Epidermal melanocyte (primary cell): Measurements from ENCODE around the gene UBAP1.
A peak's percentile ranks its signal among the peaks of the same experiment; 100 is the strongest.
"Not testable (repeated sequence)": the region's sequence is repeated elsewhere in the genome, so short reads cannot be mapped to it uniquely, and the experiment has no call there.

ENCODE experiments used
- DNase-seq: peaks from one replicate; pipeline ENCODE4 v3.0.0; 2011; ENCODE audit warnings: low spot score; ENCODE audit not compliant: insufficient read length

The UBAP1 gene

GRCh38 chr9:34178436-34179212 lies at the start of gene UBAP1:
UBAP1 (plus strand) TSS chr9:34179043; CDS start chr9:34220915, 41,872 bp downstream.
- peak; percentile 89 for DNase-seq

DNA sequence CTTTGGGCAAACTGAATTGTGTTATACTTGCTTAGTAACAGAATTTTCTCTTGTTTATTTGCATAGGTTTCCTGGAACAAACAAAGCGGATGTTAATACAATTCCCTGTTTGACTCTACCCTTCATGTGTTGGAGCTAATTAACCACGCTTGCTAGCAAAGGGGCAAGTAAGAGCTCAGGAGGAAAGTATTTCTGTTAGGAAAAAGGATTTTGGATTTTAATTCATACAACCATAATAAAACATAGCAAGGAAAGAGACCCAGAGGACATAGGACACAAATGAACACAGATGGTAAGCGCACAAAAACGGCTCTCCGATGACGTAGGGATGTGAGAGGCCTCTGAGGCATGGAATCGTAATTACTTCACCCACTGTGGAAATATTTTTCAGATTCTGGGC lies 47.3 kb upstream of the UBAP1 start:
- no peak for DNase-seq

DNA sequence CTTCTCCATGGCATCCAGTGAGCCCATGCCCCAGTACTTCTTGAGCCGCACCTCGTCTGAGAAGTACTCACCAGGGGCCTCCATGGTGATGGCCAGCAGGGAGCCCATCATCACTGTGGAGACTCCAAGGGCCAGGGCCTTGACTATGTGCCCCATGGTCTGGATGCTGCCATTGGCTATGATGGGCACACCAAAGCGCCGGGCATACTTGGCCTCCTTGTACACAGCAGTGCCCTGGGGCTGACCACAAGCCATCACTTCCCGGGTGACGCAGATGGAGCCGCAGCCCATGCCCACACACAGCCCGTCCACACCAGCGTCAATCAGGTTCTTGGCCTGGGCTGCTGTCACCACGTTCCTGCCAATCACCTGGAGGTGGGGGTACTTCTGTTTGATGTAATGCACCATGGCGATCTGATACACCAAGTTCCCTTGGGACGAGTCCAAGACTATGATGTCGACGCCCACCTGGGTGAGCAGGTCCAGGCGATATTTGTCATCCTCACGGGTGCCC lies 45.4 kb upstream of the UBAP1 start:
- no peak for DNase-seq

DNA sequence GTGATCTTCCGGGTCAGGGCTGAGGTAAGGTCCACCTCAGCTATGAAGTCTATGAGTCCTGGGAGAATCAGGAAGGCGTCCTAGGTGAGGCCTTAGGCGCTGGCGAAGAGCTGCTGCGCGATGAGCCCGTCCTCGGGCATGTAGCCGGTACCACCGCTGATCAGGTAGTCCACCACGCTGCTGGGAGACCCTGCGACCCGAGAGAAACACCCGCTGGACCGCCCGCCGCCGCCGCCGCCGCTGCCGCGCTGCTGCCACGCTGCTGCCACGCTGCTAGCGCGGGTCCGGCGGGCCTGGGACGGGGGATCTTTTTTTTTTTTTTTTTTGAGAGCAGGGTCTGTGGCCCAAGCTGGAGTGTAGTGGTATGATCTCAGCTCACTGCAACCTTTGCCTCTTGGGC lies 44.3 kb upstream of the UBAP1 start:
- DNase-seq, result no peak

DNA sequence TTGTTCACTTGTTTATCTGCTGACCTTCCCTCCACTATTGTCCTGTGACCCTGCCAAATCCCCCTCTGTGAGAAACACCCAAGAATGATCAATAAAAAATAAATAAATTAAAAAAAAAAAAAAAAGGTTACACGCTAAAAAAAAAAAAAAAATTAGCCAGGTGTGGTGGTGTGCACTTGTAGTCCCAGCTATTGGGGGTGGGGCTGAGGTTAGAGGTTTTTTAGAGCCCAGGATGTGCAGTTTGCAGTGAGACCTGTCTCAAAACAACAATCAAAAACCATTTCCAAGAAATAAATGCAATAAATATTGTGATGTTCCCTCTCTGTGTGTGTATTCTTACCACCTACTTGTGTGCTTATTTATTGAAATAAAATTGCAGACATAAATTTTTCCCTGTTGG lies 40.2 kb upstream of the UBAP1 start:
- DNase-seq, result not testable (repeated sequence)

DNA sequence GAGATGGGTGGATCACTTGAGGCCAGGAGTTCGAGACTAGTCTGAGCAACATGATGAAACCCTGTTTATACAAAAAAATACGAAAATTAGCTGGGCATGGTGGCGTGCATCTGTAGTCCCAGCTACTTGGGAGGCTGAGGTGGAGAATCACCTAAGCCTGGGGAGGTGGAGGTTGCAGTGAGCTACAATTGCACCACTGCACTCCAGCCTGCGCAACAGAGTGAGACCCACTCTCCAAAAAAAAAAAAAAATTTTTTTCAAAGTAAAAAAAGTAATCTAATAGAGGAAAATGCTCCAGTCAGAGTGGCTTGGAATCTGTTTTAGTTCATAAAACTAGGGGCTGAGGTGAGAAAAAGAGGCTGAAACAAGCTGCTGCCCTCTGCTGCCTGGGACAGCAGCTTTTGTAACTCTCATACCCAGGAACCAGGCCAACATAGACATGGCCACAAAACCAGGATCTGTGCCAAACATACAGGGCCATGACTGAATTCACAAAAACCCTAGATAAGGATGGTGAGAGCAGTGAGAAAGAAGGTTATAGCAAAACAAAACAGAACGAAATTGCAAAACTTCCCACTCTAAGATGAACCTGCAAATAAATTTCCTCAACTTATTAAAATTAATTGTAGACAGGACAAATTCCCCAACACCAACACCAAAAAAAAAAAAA lies 39.2 kb upstream of the UBAP1 start:
- DNase-seq, result peak; percentile 43

GRCh38 chr9:34140853-34141252 lies 38.0 kb upstream of the UBAP1 start:
- DNase-seq, result no peak

DNA sequence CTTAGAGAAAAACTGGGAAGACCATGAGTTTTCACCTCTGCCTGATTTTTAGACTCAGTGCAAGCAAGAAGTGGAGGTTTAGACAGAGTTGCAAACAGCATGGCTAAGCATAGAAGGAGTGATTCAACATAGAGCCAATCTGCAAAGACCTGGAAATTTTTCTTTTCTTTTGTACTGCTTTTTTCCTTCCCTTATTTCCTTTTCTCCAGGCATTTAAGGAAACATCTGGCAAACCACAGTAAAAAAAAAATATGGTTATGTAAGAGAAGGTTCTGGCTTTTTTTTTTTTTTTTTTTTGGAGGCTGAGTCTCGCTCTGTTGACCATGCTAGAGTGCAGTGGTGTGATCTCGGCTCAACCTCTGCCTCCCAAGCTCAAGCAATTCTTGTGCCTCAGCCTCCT lies 35.7 kb upstream of the UBAP1 start:
- DNase-seq, result no peak

- no peak for DNase-seq
These were observed 33.7 kb upstream of the UBAP1 start for GRCh38 chr9:34145165-34145564.

DNA sequence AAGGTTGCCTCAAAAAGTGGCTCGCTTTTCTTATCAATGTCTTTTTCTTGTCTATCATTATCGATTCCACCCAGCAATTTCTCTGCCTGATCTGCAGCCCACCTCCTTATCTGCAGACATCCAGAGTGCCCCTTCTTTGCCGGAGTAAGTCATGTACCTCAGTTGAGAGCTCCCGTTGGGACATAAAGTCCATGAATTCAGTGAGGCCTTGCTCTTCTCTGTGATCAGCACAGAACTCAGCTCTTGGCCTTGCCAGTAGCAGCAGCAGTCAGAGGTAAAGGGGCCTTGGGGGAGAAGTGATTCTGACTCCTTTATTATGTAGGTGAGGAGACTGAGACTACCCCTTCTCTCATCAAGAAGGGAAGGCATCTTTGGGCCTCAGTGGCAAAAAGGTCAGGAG lies 27.4 kb upstream of the UBAP1 start:
- DNase-seq, result no peak

DNA sequence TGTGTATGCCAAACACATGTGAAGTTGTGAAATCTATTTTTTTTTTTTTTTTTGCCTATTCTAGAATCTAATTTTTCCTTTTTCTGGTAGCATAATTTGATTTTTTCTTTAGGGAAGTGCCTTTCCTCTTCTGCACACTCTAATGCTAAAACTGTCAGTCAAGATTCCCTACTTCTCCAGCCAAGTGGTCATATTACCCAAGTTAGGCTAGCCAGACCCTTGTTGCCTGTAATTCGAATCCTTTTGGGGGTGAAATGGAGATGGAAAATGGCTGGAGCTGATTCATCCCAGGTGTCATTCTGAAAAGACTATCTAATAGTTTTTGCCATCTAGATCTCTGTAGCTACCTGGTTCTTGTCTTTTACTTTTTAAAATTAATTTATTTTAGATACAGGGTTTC lies 24.8 kb upstream of the UBAP1 start:
- no peak for DNase-seq

DNA sequence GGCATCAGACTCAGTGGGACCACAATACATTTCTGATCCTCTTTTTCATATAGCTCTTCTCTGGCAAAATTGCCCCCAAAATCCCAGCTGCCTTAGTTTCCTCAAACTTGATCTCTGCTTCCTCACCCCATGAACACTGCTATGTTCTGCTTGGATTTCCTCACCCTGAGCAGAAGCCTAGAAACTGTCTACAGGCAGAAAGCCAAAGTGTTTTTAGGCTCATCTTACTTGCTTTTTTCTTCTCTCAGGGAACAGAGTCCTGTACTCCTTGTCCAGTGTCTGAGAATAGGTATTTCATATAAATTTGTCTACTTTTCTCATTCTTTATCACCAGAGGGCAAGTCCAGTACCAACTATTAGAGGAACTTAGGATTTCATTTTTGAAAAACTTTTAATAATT lies 21.5 kb upstream of the UBAP1 start:
- no peak for DNase-seq

DNA sequence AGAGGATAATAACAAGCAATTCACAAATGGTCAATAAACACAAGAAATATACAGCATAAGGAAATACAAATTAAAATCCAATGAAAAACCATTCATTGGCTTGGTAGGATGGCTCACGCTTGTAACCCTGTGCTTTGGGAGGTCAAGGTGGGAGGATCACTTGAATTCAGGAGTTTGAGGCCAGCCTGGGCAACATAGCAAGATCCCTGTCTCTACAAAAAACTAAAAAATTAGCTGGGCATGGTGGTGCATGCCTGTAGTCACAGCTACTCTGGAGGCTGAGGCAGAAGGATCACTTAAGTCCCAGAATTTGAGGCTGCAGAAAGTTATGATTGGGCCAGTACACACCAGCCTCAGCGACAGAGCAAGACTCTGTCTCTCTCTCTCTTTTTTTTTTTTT lies 20.9 kb upstream of the UBAP1 start:
- no peak for DNase-seq

GRCh38 chr9:34158362-34158869 lies 20.4 kb upstream of the UBAP1 start:
- no peak for DNase-seq

DNA sequence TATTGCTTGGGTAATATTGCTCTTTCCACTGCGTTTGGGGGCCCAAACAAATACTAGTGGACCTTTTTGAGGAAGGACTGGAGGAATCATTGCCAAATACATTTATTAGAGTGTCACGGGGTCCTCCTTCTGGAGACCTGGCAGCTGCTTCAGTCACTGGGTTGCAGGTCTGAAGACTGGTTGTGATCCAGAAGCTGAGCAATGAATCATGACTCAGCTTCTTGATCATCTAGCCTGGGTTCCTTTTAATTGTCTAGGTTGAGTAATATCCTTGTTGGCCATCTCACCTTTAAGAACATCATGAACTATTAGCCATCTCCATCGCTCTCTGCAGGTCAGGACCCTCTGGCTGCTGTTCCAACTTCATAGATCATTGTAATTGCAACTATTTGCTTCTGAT lies 15.4 kb upstream of the UBAP1 start:
- no peak for DNase-seq

- no peak for DNase-seq
These were observed 9.7 kb upstream of the UBAP1 start for GRCh38 chr9:34169125-34169524.

- DNase-seq, result no peak
These were observed 8.4 kb upstream of the UBAP1 start for GRCh38 chr9:34170237-34170991.

DNA sequence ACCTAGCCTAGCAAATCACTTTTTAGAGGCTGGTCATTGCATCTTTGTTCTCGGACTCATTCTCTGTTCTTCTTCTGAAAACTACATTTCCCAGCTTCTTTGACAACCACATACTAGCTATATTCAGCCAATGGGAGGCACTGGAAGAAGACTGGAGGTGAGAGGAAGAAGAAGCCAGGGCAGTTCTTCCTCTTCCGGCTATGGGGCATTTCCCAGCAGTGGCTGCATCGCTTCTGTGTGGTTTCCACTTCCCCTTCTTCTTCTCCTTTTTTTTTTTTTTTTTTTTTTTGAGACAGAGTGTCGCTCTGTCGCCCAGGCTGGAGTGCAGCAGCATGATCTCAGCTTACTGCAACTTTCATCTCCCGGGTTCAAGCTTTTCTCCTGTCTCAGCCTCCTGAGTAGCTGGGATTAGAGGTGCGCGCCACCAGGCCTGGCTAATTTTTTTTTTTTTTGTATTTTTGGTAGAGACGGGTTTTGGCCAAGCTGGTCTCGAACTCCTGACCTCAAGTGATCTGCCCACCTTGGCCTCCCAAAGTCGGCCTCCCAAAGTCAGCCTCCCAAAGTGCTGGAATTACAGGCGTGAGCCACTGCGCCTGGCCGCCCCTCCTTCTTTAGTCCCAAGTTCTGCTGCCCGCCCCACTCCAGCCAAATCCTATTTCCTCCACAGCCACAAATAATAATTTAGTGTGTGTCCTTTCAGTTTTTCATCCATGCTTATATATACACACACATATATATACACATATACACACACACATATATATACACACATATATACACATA lies 6.9 kb upstream of the UBAP1 start:
- DNase-seq, result no peak

DNA sequence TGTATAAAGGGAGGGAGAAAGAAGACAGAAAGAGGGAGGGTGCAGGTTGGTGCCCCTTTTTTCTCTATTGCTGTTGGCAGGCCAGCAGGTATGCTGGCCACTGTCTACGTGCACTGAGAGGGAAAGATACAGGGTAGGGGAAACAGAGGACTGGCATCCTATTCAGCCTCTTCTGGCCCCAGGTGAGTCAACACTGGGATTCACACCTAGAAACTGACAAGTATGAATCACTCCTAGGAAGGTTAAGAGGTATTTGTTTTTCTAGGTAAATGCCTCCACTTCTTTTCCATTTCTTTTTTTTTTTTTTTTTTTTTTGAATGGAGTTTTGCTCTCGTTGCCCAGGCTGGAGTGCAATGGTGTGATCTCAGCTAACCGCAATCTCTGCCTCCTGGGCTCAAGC lies 2.8 kb upstream of the UBAP1 start:
- no peak for DNase-seq

- DNase-seq, result no peak
These were observed 1.0 kb upstream of the UBAP1 start for GRCh38 chr9:34177593-34178435.
